ENCODE results near the gene HMCN1.

DNA sequence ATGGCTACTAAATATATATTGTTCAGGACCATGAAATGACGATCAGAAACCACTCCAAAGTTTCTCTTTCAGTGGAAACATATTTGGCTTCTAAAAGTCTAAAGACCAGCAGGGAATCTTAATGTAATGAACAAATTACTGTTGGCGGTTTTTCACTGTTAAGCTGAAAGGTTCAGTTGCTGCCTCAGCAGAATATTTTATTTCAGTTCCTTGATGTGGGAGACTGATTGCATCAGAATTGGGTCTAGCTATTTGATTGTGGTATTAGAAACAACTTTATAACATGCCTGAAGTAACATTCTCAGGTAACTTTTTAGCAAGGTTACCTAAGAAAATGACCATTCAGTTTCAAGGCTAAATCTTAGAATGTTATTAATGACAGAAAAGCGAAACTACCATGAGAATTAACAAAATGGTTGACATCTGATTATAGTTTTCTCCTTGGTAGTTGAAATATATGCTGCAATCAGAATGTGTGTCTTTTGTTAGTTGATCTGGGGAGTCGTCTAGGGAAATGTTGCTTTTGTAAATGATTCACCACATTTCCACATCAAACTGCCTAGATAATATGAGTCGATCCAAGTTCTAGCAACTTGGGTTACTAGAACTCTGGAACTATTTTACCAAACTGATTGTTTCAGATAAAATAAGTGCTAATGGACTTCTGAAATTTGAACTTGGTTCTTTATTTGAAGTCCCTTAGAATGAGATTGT lies 200.4 kb downstream of the HMCN1 start:
- TF ChIP-seq, protein P1, sequence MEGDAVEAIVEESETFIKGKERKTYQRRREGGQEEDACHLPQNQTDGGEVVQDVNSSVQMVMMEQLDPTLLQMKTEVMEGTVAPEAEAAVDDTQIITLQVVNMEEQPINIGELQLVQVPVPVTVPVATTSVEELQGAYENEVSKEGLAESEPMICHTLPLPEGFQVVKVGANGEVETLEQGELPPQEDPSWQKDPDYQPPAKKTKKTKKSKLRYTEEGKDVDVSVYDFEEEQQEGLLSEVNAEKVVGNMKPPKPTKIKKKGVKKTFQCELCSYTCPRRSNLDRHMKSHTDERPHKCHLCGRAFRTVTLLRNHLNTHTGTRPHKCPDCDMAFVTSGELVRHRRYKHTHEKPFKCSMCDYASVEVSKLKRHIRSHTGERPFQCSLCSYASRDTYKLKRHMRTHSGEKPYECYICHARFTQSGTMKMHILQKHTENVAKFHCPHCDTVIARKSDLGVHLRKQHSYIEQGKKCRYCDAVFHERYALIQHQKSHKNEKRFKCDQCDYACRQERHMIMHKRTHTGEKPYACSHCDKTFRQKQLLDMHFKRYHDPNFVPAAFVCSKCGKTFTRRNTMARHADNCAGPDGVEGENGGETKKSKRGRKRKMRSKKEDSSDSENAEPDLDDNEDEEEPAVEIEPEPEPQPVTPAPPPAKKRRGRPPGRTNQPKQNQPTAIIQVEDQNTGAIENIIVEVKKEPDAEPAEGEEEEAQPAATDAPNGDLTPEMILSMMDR (conservative IDR thresholded peaks at IDR 0.05 in 1 of 2, IDR thresholded peaks at IDR 0.05 in 1 of 2; ENCODE audit: low read depth in 1 of 2, low read length in 2 of 2): no peak
- no peak for TF ChIP-seq EZH2 (IDR thresholded peaks at IDR 0.05; ENCODE audit: low read length, missing control alignments)
